ENCODE data around the gene CLDND2. TPM values are rescaled to one million over a fixed set of nuclear protein-coding genes. Genes with fewer than 3 reads are reported as not detected.

The CLDND2 gene
- total RNA-seq, 2 experiments from 2014 or later: 11.6 to 13.4 TPM

- H3K27ac Mint-ChIP-seq: no peak overlapping the region
- peaks cover 2% of the 10 kb centered on the region for H3K9me3 Mint-ChIP-seq
These were observed 41.5 kb downstream of the CLDND2 start for GRCh38 chr19:51327066-51328001.

GRCh38 chr19:51326216-51327065 is 42.4 kb downstream of the CLDND2 start:
- DNase-seq (no peak), ATAC-seq (ENCODE audit: low read depth) (no peak)
- H3K27me3 Mint-ChIP-seq: peaks cover 50% of the 10 kb centered on the region
- no peaks in the 10 kb centered on the region for H3K36me3 Mint-ChIP-seq
- POLR2A ChIA-PET: no interaction called here
- peaks cover 2% of the 10 kb centered on the region for H3K9me3 Mint-ChIP-seq
- H3K4me1 Mint-ChIP-seq: peaks cover 11% of the 10 kb centered on the region
- H3K4me3 Mint-ChIP-seq: peak overlapping the region; percentile 5
- no peak overlapping the region for H3K27ac Mint-ChIP-seq

More at GRCh38 chr19:51327066-51328001, 41.5 kb downstream of the CLDND2 start:
- peak overlapping the region; percentile 76 for H3K4me3 Mint-ChIP-seq
- peaks cover 13% of the 10 kb centered on the region for H3K4me1 Mint-ChIP-seq
- DNase-seq (peak; percentile 71), ATAC-seq (ENCODE audit: low read depth) (peak; percentile 73)
- H3K27me3 Mint-ChIP-seq: peaks cover 50% of the 10 kb centered on the region
- POLR2A ChIA-PET: interaction anchor here (1.3 kb wide), 1 partner anchor 68 kb away, joined by 6 read pairs; no protein-coding TSS in a partner anchor
- H3K36me3 Mint-ChIP-seq: peaks cover 1% of the 10 kb centered on the region

GRCh38 chr19:51325161-51325976 is 43.4 kb downstream of the CLDND2 start:
- H3K27me3 Mint-ChIP-seq: peaks cover 50% of the 10 kb centered on the region
- H3K4me1 Mint-ChIP-seq: peaks cover 11% of the 10 kb centered on the region
- ATAC-seq (ENCODE audit: low read depth): no peak
- POLR2A ChIA-PET: no interaction called here
- peak overlapping the region; percentile 2 for H3K4me3 Mint-ChIP-seq
- H3K36me3 Mint-ChIP-seq: no peaks in the 10 kb centered on the region
- H3K9me3 Mint-ChIP-seq: no peaks in the 10 kb centered on the region
- DNase-seq: no peak
- no peak overlapping the region for H3K27ac Mint-ChIP-seq

- H3K4me1 Mint-ChIP-seq: peaks cover 11% of the 10 kb centered on the region
- ATAC-seq (ENCODE audit: low read depth): no peak
- DNase-seq: no peak
- H3K36me3 Mint-ChIP-seq: no peaks in the 10 kb centered on the region
- no peak overlapping the region for H3K4me3 Mint-ChIP-seq
- H3K9me3 Mint-ChIP-seq: no peaks in the 10 kb centered on the region
- H3K27ac Mint-ChIP-seq: no peak overlapping the region
- POLR2A ChIA-PET: no interaction called here
- H3K27me3 Mint-ChIP-seq: peaks cover 47% of the 10 kb centered on the region
These were observed 44.7 kb downstream of the CLDND2 start for GRCh38 chr19:51324167-51324481.

- Mint-ChIP-seq H3K4me3 (no peak overlapping the region), H3K27ac (peak overlapping the region; percentile 31), H3K36me3 (no peaks in the 10 kb centered on the region), H3K27me3 (peaks cover 45% of the 10 kb centered on the region), H3K9me3 (no peaks in the 10 kb centered on the region), H3K4me1 (peaks cover 11% of the 10 kb centered on the region)
- POLR2A ChIA-PET: no interaction called here
- DNase-seq (no peak), ATAC-seq (ENCODE audit: low read depth) (no peak)
These were observed 45.2 kb downstream of the CLDND2 start for GRCh38 chr19:51323481-51324166.

- DNase-seq (no peak), ATAC-seq (ENCODE audit: low read depth) (no peak)
- H3K4me1 Mint-ChIP-seq: peaks cover 8% of the 10 kb centered on the region
- no peaks in the 10 kb centered on the region for H3K9me3 Mint-ChIP-seq
- H3K27ac Mint-ChIP-seq: no peak overlapping the region
- no peak overlapping the region for H3K4me3 Mint-ChIP-seq
- no peaks in the 10 kb centered on the region for H3K36me3 Mint-ChIP-seq
- POLR2A ChIA-PET: no interaction called here
- H3K27me3 Mint-ChIP-seq: peaks cover 33% of the 10 kb centered on the region
These were observed 47.0 kb downstream of the CLDND2 start for GRCh38 chr19:51321799-51322198.

GRCh38 chr19:51320280-51320657 is 48.5 kb downstream of the CLDND2 start:
- no peak overlapping the region for H3K27ac Mint-ChIP-seq
- H3K4me3 Mint-ChIP-seq: no peak overlapping the region
- no peaks in the 10 kb centered on the region for H3K36me3 Mint-ChIP-seq
- ATAC-seq (ENCODE audit: low read depth) (no peak), DNase-seq (no peak)
- POLR2A ChIA-PET: no interaction called here
- peaks cover 1% of the 10 kb centered on the region for H3K4me1 Mint-ChIP-seq
- peaks cover 2% of the 10 kb centered on the region for H3K9me3 Mint-ChIP-seq
- H3K27me3 Mint-ChIP-seq: peaks cover 23% of the 10 kb centered on the region

- Mint-ChIP-seq H3K4me3 (no peak overlapping the region), H3K27me3 (peaks cover 24% of the 10 kb centered on the region), H3K4me1 (no peaks in the 10 kb centered on the region), H3K27ac (no peak overlapping the region), H3K36me3 (no peaks in the 10 kb centered on the region), H3K9me3 (peaks cover 2% of the 10 kb centered on the region)
- DNase-seq: no peak
- POLR2A ChIA-PET: no interaction called here
- ATAC-seq (ENCODE audit: low read depth): no peak
These were observed 49.0 kb downstream of the CLDND2 start for GRCh38 chr19:51319649-51320279.

- POLR2A ChIA-PET: no interaction called here
- no peaks in the 10 kb centered on the region for H3K4me1 Mint-ChIP-seq
- no peak for ATAC-seq (ENCODE audit: low read depth)
- no peak for DNase-seq
- H3K27me3 Mint-ChIP-seq: peaks cover 22% of the 10 kb centered on the region
- peaks cover 2% of the 10 kb centered on the region for H3K9me3 Mint-ChIP-seq
- H3K27ac Mint-ChIP-seq: no peak overlapping the region
- H3K36me3 Mint-ChIP-seq: no peaks in the 10 kb centered on the region
- H3K4me3 Mint-ChIP-seq: no peak overlapping the region
These were observed 49.8 kb downstream of the CLDND2 start for GRCh38 chr19:51318687-51319648.

GRCh38 chr19:51317968-51318367 is 50.8 kb downstream of the CLDND2 start:
- Mint-ChIP-seq H3K4me1 (peaks cover 3% of the 10 kb centered on the region), H3K4me3 (no peak overlapping the region), H3K36me3 (no peaks in the 10 kb centered on the region), H3K9me3 (peaks cover 2% of the 10 kb centered on the region), H3K27ac (no peak overlapping the region), H3K27me3 (peaks cover 23% of the 10 kb centered on the region)
- ATAC-seq (ENCODE audit: low read depth) (no peak), DNase-seq (no peak)
- POLR2A ChIA-PET: no interaction called here

- peaks cover 3% of the 10 kb centered on the region for H3K4me1 Mint-ChIP-seq
- ATAC-seq (ENCODE audit: low read depth) (no peak), DNase-seq (no peak)
- H3K27ac Mint-ChIP-seq: no peak overlapping the region
- no peak overlapping the region for H3K4me3 Mint-ChIP-seq
- H3K36me3 Mint-ChIP-seq: no peaks in the 10 kb centered on the region
- H3K9me3 Mint-ChIP-seq: peaks cover 2% of the 10 kb centered on the region
- peaks cover 21% of the 10 kb centered on the region for H3K27me3 Mint-ChIP-seq
- POLR2A ChIA-PET: no interaction called here
These were observed 51.4 kb downstream of the CLDND2 start for GRCh38 chr19:51317376-51317775.

All from activated naive CD8-positive, alpha-beta T cell treated with anti-CD3 and anti-CD28 coated beads, Interleukin-2, amount 10 ng/mL, durations not matched to agents 7 days and 5 days (primary cell).